Uterus (tissue), 4 donors: ENCODE measurements around the gene PDE6D. TPM values are rescaled to one million over a fixed set of nuclear protein-coding genes. Genes with fewer than 3 reads are reported as not detected.

Source experiments
- DNase-seq, 2 donors: peaks; one replicate each; pipeline ENCODE4 v3.0.0-alpha.2; 2019 to 2020
- H3K27ac ChIP-seq, 2 donors: fragments of 200-600 bp; sonication (generic); 1 replicate in 1 of 2; 2 replicates in 1 of 2; pipeline ENCODE4 v1.5.1; 2016 to 2018
- H3K27me3 ChIP-seq, 2 donors: fragments of 200-600 bp; sonication (generic); one replicate each; pipeline ENCODE4 v1.5.1; 2018 to 2019; ENCODE audit warnings: control low read depth in 1 of 2
- H3K36me3 ChIP-seq, 2 donors: fragments of 200-600 bp; sonication (generic); one replicate each; pipeline ENCODE4 v1.5.1; 2019; ENCODE audit warnings: control low read depth in 1 of 2
- H3K4me1 ChIP-seq, 2 donors: fragments of 200-600 bp; sonication (generic); one replicate each; pipeline ENCODE4 v1.5.1; 2018 to 2019; ENCODE audit warnings: control low read depth in 1 of 2
- H3K4me3 ChIP-seq, 2 donors: fragments of 200-600 bp; sonication (generic); 1 replicate in 1 of 2; 2 replicates in 1 of 2; pipeline ENCODE4 v1.5.1; 2018 to 2019; ENCODE audit warnings: mild to moderate bottlenecking in 1 of 2
- H3K9me3 ChIP-seq, 2 donors: fragments of 200-600 bp; sonication (generic); one replicate each; pipeline ENCODE4 v1.5.1; 2019; ENCODE audit warnings: control low read depth in 1 of 2
- CTCF ChIP-seq, 4 experiments: fragments of 200-600 bp in 2 of 4; fragments of 450-650 bp in 2 of 4; sonication (generic) in 2 of 4; IDR thresholded peaks; one replicate each; pipeline ENCODE4 v1.5.1; 2016 to 2019; ENCODE audit warnings: antibody characterized with exemption in 4 of 4, mild to moderate bottlenecking in 2 of 4, moderate library complexity in 1 of 4
- POLR2A ChIP-seq, 2 donors: fragments of 450-650 bp; IDR thresholded peaks; one replicate each; pipeline ENCODE4 v1.6.1; 2016; ENCODE audit warnings: antibody characterized with exemption in 2 of 2, mild to moderate bottlenecking in 1 of 2, moderate library complexity in 1 of 2
- intact Hi-C: fragments of 100-400 bp; cut with DNase I; formaldehyde crosslinking; loops from one replicate; pipeline ENCODE4 v1.15.1; 2023; ENCODE audit warnings: low total_unique reads
- total RNA-seq, 4 donors: library from RNA; depleted of rRNA in 3 of 4; stranded (reverse); fragments of >200 nt in 3 of 4; gene quantifications; one replicate each; pipeline versions ENCODE4 v1.1.0 to v1.2.4, GENCODE V29; 2014 to 2023
- donor health status: DM: yes; HTN: yes; CAD: no.

PDE6D gene
- total RNA-seq, 4 donors from 2014 or later, result 23.5 to 140 (median 43.6) TPM

- no peak for DNase-seq
- peaks cover 0 to 4% of the 10 kb centered on the region in 2 donors for H3K4me1 ChIP-seq
- no peak overlapping the region for H3K27ac ChIP-seq
- no peaks in the 10 kb centered on the region for H3K36me3 ChIP-seq
- H3K4me3 ChIP-seq, result no peak overlapping the region
- intact Hi-C loops, result loop anchor here (2.0 kb wide), 1 partner anchor 39 kb away; no protein-coding TSS in a partner anchor
- TF ChIP-seq CTCF (IDR thresholded peaks at IDR 0.05), result no peak
- TF ChIP-seq POLR2A (IDR thresholded peaks at IDR 0.05), result no peak
- no peaks in the 10 kb centered on the region for H3K9me3 ChIP-seq
- H3K27me3 ChIP-seq, result no peaks in the 10 kb centered on the region
These were observed 63.6 kb downstream of the PDE6D start for GRCh38 chr2:231717281-231718171.

- H3K27ac ChIP-seq, result no peak overlapping the region
- H3K4me1 ChIP-seq, result peaks cover 0 to 8% of the 10 kb centered on the region in 2 donors
- TF ChIP-seq CTCF (IDR thresholded peaks at IDR 0.05) (no peak), POLR2A (IDR thresholded peaks at IDR 0.05) (no peak)
- DNase-seq, result no peak
- no peaks in the 10 kb centered on the region for H3K9me3 ChIP-seq
- no peaks in the 10 kb centered on the region for H3K36me3 ChIP-seq
- no peaks in the 10 kb centered on the region for H3K27me3 ChIP-seq
- H3K4me3 ChIP-seq, result no peak overlapping the region
- intact Hi-C loops, result loop anchor here (2.0 kb wide), 1 partner anchor 38 kb away; no protein-coding TSS in a partner anchor
These were observed 64.3 kb downstream of the PDE6D start for GRCh38 chr2:231716666-231717280.

GRCh38 chr2:231715988-231716616 lies 65.0 kb downstream of the PDE6D start:
- H3K27ac ChIP-seq, result no peak overlapping the region

GRCh38 chr2:231715499-231715837 lies 65.6 kb downstream of the PDE6D start:
- no peak overlapping the region for H3K27ac ChIP-seq

More at GRCh38 chr2:231715988-231716616, 65.0 kb downstream of the PDE6D start:
- DNase-seq, result no peak
- H3K4me1 ChIP-seq, result peaks cover 0 to 13% of the 10 kb centered on the region in 2 donors
- no peaks in the 10 kb centered on the region for H3K36me3 ChIP-seq
- no peak overlapping the region for H3K4me3 ChIP-seq
- no peaks in the 10 kb centered on the region for H3K9me3 ChIP-seq
- intact Hi-C loops, result loop anchor here (2.0 kb wide), 1 partner anchor 37 kb away; no protein-coding TSS in a partner anchor
- TF ChIP-seq POLR2A (IDR thresholded peaks at IDR 0.05) (no peak), CTCF (IDR thresholded peaks at IDR 0.05) (no peak)
- H3K27me3 ChIP-seq, result no peaks in the 10 kb centered on the region

More at GRCh38 chr2:231715499-231715837, 65.6 kb downstream of the PDE6D start:
- H3K9me3 ChIP-seq, result no peaks in the 10 kb centered on the region
- H3K27me3 ChIP-seq, result no peaks in the 10 kb centered on the region
- H3K4me1 ChIP-seq, result peaks cover 0 to 13% of the 10 kb centered on the region in 2 donors
- DNase-seq, result no peak
- H3K36me3 ChIP-seq, result no peaks in the 10 kb centered on the region
- intact Hi-C loops, result no loop called here
- H3K4me3 ChIP-seq, result no peak overlapping the region
- TF ChIP-seq POLR2A (IDR thresholded peaks at IDR 0.05) (no peak), CTCF (IDR thresholded peaks at IDR 0.05) (no peak)
